CD14-positive monocyte (primary cell): ENCODE data around the gene MBNL3. TPM values are rescaled to one million over a fixed set of nuclear protein-coding genes. Genes with fewer than 3 reads are reported as not detected.

ENCODE experiments used
- DNase-seq, 3 donors: peaks; one replicate each; pipeline ENCODE4 v3.0.0-alpha.2; 2011 to 2022
- H2AFZ ChIP-seq: 2 replicates; pipeline ENCODE4 v1.6.0; 2012; ENCODE audit warnings: mild to moderate bottlenecking, low read depth, low read length, inconsistent platforms; ENCODE audit not compliant: insufficient read depth, poor library complexity, severe bottlenecking
- H3K27ac ChIP-seq, 2 donors: 1 replicate in 1 of 2; 2 replicates in 1 of 2; pipeline ENCODE4 v1.5.1; 2012 to 2013; ENCODE audit warnings: low read length in 2 of 2, control low read depth in 1 of 2, inconsistent platforms in 1 of 2, low read depth in 1 of 2, mild to moderate bottlenecking in 1 of 2
- H3K27me3 ChIP-seq, 2 donors: one replicate each; pipeline versions ENCODE4 v1.6.0 to v1.6.1; 2011 to 2013; ENCODE audit warnings: low read length in 2 of 2; ENCODE audit not compliant: control insufficient read depth in 2 of 2, insufficient read depth in 2 of 2
- H3K36me3 ChIP-seq, 2 donors: replicated peaks in 1 of 2; 1 replicate in 1 of 2; 2 replicates in 1 of 2; pipeline versions ENCODE4 v1.5.1 to v1.6.1; 2012 to 2013; ENCODE audit warnings: low read length in 2 of 2, control low read depth in 1 of 2, inconsistent platforms in 1 of 2, mild to moderate bottlenecking in 1 of 2; ENCODE audit not compliant: insufficient read depth in 2 of 2, control insufficient read depth in 1 of 2
- H3K4me1 ChIP-seq, 2 donors: 1 replicate in 1 of 2; 2 replicates in 1 of 2; pipeline versions ENCODE4 v1.5.1 to v1.6.1; 2012 to 2013; ENCODE audit warnings: low read length in 2 of 2, control low read depth in 1 of 2, inconsistent platforms in 1 of 2, mild to moderate bottlenecking in 1 of 2, moderate library complexity in 1 of 2; ENCODE audit not compliant: insufficient read depth in 2 of 2, control insufficient read depth in 1 of 2
- H3K4me2 ChIP-seq: replicated peaks from 2 replicates; pipeline ENCODE3; 2012; ENCODE audit warnings: low read length, moderate library complexity, mild to moderate bottlenecking; ENCODE audit not compliant: poor library complexity, severe bottlenecking; ENCODE audit errors: extremely low read depth
- H3K4me3 ChIP-seq, 3 experiments: fragments of 200-600 bp in 1 of 3; sonication (generic) in 1 of 3; replicated peaks in 1 of 3; 1 replicate in 2 of 3; 2 replicates in 1 of 3; pipeline ENCODE4 v1.5.1; 2011 to 2013; ENCODE audit warnings: low read length in 3 of 3, mild to moderate bottlenecking in 3 of 3, control low read depth in 2 of 3, low read depth in 2 of 3, inconsistent platforms in 1 of 3, moderate library complexity in 1 of 3
- H3K79me2 ChIP-seq: 2 replicates; pipeline ENCODE4 v1.6.0; 2012; ENCODE audit warnings: mild to moderate bottlenecking, control low read depth, inconsistent platforms, low read length, moderate library complexity; ENCODE audit not compliant: insufficient read depth
- H3K9ac ChIP-seq: 2 replicates; pipeline ENCODE4 v1.6.0; 2017; ENCODE audit warnings: low read length, mild to moderate bottlenecking; ENCODE audit not compliant: insufficient read depth, poor library complexity, severe bottlenecking
- H3K9me3 ChIP-seq, 2 donors: replicated peaks in 1 of 2; 1 replicate in 1 of 2; 2 replicates in 1 of 2; pipeline versions ENCODE4 v1.5.1 to v1.6.1; 2012 to 2013; ENCODE audit warnings: low read length in 2 of 2, control low read depth in 1 of 2; ENCODE audit not compliant: control insufficient read depth in 1 of 2, insufficient read depth in 1 of 2
- H4K20me1 ChIP-seq: 2 replicates; pipeline ENCODE4 v1.6.0; 2012; ENCODE audit warnings: mild to moderate bottlenecking, low read length, control low read depth, moderate library complexity; ENCODE audit not compliant: insufficient read depth
- H3K27ac Mint-ChIP-seq, 7 donors: one replicate each; pipeline ENCODE4 v1.8.0; 2020; ENCODE audit warnings: mild to moderate bottlenecking in 7 of 7, mixed read lengths in 7 of 7, moderate library complexity in 6 of 7, inconsistent platforms in 2 of 7
- H3K27me3 Mint-ChIP-seq, 3 donors: one replicate each; pipeline ENCODE4 v1.8.0; 2021 to 2022; ENCODE audit warnings: low read depth in 3 of 3, mild to moderate bottlenecking in 3 of 3, mixed read lengths in 3 of 3, moderate library complexity in 3 of 3, inconsistent platforms in 1 of 3
- H3K36me3 Mint-ChIP-seq, 2 donors: one replicate each; pipeline ENCODE4 v1.8.0; 2020; ENCODE audit warnings: mixed read lengths in 2 of 2, inconsistent platforms in 1 of 2, mild to moderate bottlenecking in 1 of 2
- H3K4me1 Mint-ChIP-seq: one replicate; pipeline ENCODE4 v1.8.0; 2020; ENCODE audit warnings: mild to moderate bottlenecking, mixed read lengths
- H3K4me3 Mint-ChIP-seq, 2 donors: one replicate each; pipeline ENCODE4 v1.8.0; 2020; ENCODE audit warnings: mild to moderate bottlenecking in 2 of 2, mixed read lengths in 2 of 2, moderate library complexity in 1 of 2
- H3K9me3 Mint-ChIP-seq, 7 donors: one replicate each; pipeline ENCODE4 v1.8.0; 2020 to 2022; ENCODE audit warnings: mixed read lengths in 7 of 7, mild to moderate bottlenecking in 6 of 7, moderate library complexity in 6 of 7, inconsistent platforms in 2 of 7
- CTCF ChIP-seq: fragments of 200-600 bp; IDR thresholded peaks from one replicate; pipeline ENCODE4 v1.8.0; 2022; ENCODE audit warnings: antibody characterized with exemption, mild to moderate bottlenecking
- WGBS: methylation state at CpG from one replicate; pipeline ENCODE4 v1.1.5; 2013; ENCODE audit warnings: missing lambda C conversion rate; ENCODE audit not compliant: insufficient coverage; 5-methylcytosine and 5-hydroxymethylcytosine counted together
- intact Hi-C, 2 donors: fragments of 100-400 bp; cut with micrococcal nuclease; formaldehyde crosslinking; loops; one replicate each; pipeline versions ENCODE4 v1.15.0 to v1.15.1; 2023
- polyA plus RNA-seq, 3 donors: library from polyadenylated mRNA; depleted of rRNA in 1 of 3; unstranded in 2 of 3; stranded (reverse) in 1 of 3; fragments of 300-500 nt in 2 of 3; fragments of >200 nt in 1 of 3; fragmentation: Illumina TruSeq in 2 of 3; gene quantifications; 1 replicate in 2 of 3; 2 replicates in 1 of 3; pipeline ENCODE4 v1.2.3, GENCODE V29; 2012 to 2021

Gene MBNL3
- polyA plus RNA-seq, 3 donors = 7.4 to 32.8 (median 22.4) TPM

- Histone ChIP-seq H3K27ac (no peak overlapping the region), H3K4me1 (no peaks in the 10 kb centered on the region), H3K9me3 (no peaks in the 10 kb centered on the region), H3K4me2 (no peak overlapping the region), H3K4me3 (no peak overlapping the region), H3K27me3 (peaks cover 0 to 4% of the 10 kb centered on the region in 2 donors), H4K20me1 (no peaks in the 10 kb centered on the region), H2AFZ (no peak overlapping the region), H3K79me2 (no peaks in the 10 kb centered on the region), H3K36me3 (no peaks in the 10 kb centered on the region), H3K9ac (no peak overlapping the region)
- H3K4me1 Mint-ChIP-seq = no peaks in the 10 kb centered on the region
- H3K27ac Mint-ChIP-seq = no peak overlapping the region
- H3K36me3 Mint-ChIP-seq = no peaks in the 10 kb centered on the region
- DNase-seq = no peak
- intact Hi-C loops = no loop called here
- H3K9me3 Mint-ChIP-seq = no peaks in the 10 kb centered on the region
- no peak for TF ChIP-seq CTCF
- no CpG with 5 or more reads among the region's 1 CpG for WGBS
- peaks cover 2 to 3% (median 3%) of the 10 kb centered on the region in 3 donors for H3K27me3 Mint-ChIP-seq
- H3K4me3 Mint-ChIP-seq = no peak overlapping the region
These were observed 29.6 kb upstream of the MBNL3 start for GRCh38 chrX:132518401-132518800.

GRCh38 chrX:132508834-132509233, 20.0 kb upstream of the MBNL3 start:
- H3K27ac ChIP-seq = no peak overlapping the region
- Mint-ChIP-seq H3K9me3 (peaks cover 0 to 2% (median 0%) of the 10 kb centered on the region in 7 donors), H3K4me3 (no peak overlapping the region), H3K4me1 (no peaks in the 10 kb centered on the region), H3K27me3 (peaks cover 0 to 8% (median 2%) of the 10 kb centered on the region in 3 donors), H3K27ac (no peak overlapping the region), H3K36me3 (no peaks in the 10 kb centered on the region)
- no peak overlapping the region for H2AFZ ChIP-seq
- no peak overlapping the region for H3K4me2 ChIP-seq
- H3K27me3 ChIP-seq = no peaks in the 10 kb centered on the region
- WGBS = no CpG with 5 or more reads among the region's 2 CpGs
- no peak for DNase-seq
- H3K36me3 ChIP-seq = no peaks in the 10 kb centered on the region
- H4K20me1 ChIP-seq = no peaks in the 10 kb centered on the region
- TF ChIP-seq CTCF = no peak
- H3K9ac ChIP-seq = no peak overlapping the region
- no peaks in the 10 kb centered on the region for H3K4me1 ChIP-seq
- no peak overlapping the region for H3K4me3 ChIP-seq
- no peaks in the 10 kb centered on the region for H3K79me2 ChIP-seq
- intact Hi-C loops = no loop called here
- no peaks in the 10 kb centered on the region for H3K9me3 ChIP-seq
